H7 (cell line): Measurements from ENCODE around the gene LAS1L. TPM values are rescaled to one million over a fixed set of nuclear protein-coding genes. Genes with fewer than 3 reads are reported as not detected.
A peak's percentile ranks its signal among the peaks of the same experiment; 100 is the strongest.
"Not testable (repeated sequence)": the region's sequence is repeated elsewhere in the genome, so short reads cannot be mapped to it uniquely, and the experiment has no call there.

Experiments
- DNase-seq: peaks from one replicate; pipeline ENCODE4 v3.0.0; 2012
- H3K27me3 ChIP-seq: 2 replicates; pipeline ENCODE4 v1.6.0; 2011; ENCODE audit warnings: mild to moderate bottlenecking, low read length; ENCODE audit not compliant: control insufficient read depth, insufficient read depth
- H3K36me3 ChIP-seq: replicated peaks from 2 replicates; pipeline ENCODE4 v1.5.1; 2011; ENCODE audit warnings: low read length; ENCODE audit not compliant: control insufficient read depth, insufficient read depth
- H3K4me3 ChIP-seq: 2 replicates; pipeline ENCODE4 v1.5.1; 2011; ENCODE audit warnings: low read depth, mild to moderate bottlenecking, control low read depth, low read length, moderate library complexity; ENCODE audit not compliant: insufficient read depth
- total RNA-seq: library from RNA; depleted of rRNA; stranded (reverse); fragments of >200 nt; shearing (Covaris generic); gene quantifications from 2 replicates; pipeline ENCODE4 v1.2.3, GENCODE V29; 2014

Gene LAS1L
- total RNA-seq, 1 experiment from 2014 or later: 57.4 TPM

GRCh38 chrX:65532016-65532415, 2.6 kb downstream of the LAS1L start:
- Histone ChIP-seq H3K27me3 (no peaks in the 10 kb centered on the region), H3K4me3 (no peak overlapping the region)

GRCh38 chrX:65528705-65529340, 5.8 kb downstream of the LAS1L start:
- H3K4me3 ChIP-seq: no peak overlapping the region
- peak; percentile 82 for DNase-seq
- peaks cover 18% of the 10 kb centered on the region for H3K36me3 ChIP-seq
- H3K27me3 ChIP-seq: no peaks in the 10 kb centered on the region

More at GRCh38 chrX:65532016-65532415, 2.6 kb downstream of the LAS1L start:
- H3K36me3 ChIP-seq: peaks cover 8% of the 10 kb centered on the region; the same call in 1 of the 2 replicates
- DNase-seq: no peak

- H3K27me3 ChIP-seq: no peaks in the 10 kb centered on the region
- no peak for DNase-seq
- H3K4me3 ChIP-seq: no peak overlapping the region
- peaks cover 18% of the 10 kb centered on the region for H3K36me3 ChIP-seq
These were observed 6.3 kb downstream of the LAS1L start for GRCh38 chrX:65528293-65528692.

- no peak overlapping the region for H3K4me3 ChIP-seq
- H3K27me3 ChIP-seq: no peaks in the 10 kb centered on the region
- DNase-seq: no peak
- peaks cover 41% of the 10 kb centered on the region for H3K36me3 ChIP-seq
These were observed 10.4 kb downstream of the LAS1L start for GRCh38 chrX:65524139-65524538.

GRCh38 chrX:65522739-65523372, 11.7 kb downstream of the LAS1L start:
- no peaks in the 10 kb centered on the region for H3K27me3 ChIP-seq
- no peak for DNase-seq
- H3K36me3 ChIP-seq: peaks cover 37% of the 10 kb centered on the region
- no peak overlapping the region for H3K4me3 ChIP-seq

GRCh38 chrX:65519530-65519929, 15.1 kb downstream of the LAS1L start:
- H3K36me3 ChIP-seq: peaks cover 33% of the 10 kb centered on the region
- not testable (repeated sequence) for DNase-seq, H3K27me3 ChIP-seq, H3K4me3 ChIP-seq

GRCh38 chrX:65518980-65519379, 15.6 kb downstream of the LAS1L start:
- not testable (repeated sequence) for H3K4me3 ChIP-seq, H3K27me3 ChIP-seq, DNase-seq
- peaks cover 32% of the 10 kb centered on the region for H3K36me3 ChIP-seq

GRCh38 chrX:65517923-65518322, 16.7 kb downstream of the LAS1L start:
- Histone ChIP-seq H3K36me3 (peaks cover 28% of the 10 kb centered on the region), H3K4me3 (no peak overlapping the region), H3K27me3 (no peaks in the 10 kb centered on the region)
- no peak for DNase-seq

GRCh38 chrX:65516756-65517155, 17.8 kb downstream of the LAS1L start:
- Histone ChIP-seq H3K4me3 (no peak overlapping the region), H3K36me3 (peaks cover 21% of the 10 kb centered on the region), H3K27me3 (no peaks in the 10 kb centered on the region)
- DNase-seq: no peak

- no peak overlapping the region for H3K4me3 ChIP-seq
- no peaks in the 10 kb centered on the region for H3K27me3 ChIP-seq
- H3K36me3 ChIP-seq: peaks cover 11% of the 10 kb centered on the region
- no peak for DNase-seq
These were observed 21.0 kb downstream of the LAS1L start for GRCh38 chrX:65513610-65514009.

- no peak for DNase-seq
- H3K36me3 ChIP-seq: peaks cover 6% of the 10 kb centered on the region
- H3K27me3 ChIP-seq: no peaks in the 10 kb centered on the region
- no peak overlapping the region for H3K4me3 ChIP-seq
These were observed 25.2 kb downstream of the LAS1L start for GRCh38 chrX:65509400-65509799.

GRCh38 chrX:65508851-65509250, 25.7 kb downstream of the LAS1L start:
- Histone ChIP-seq H3K4me3 (no peak overlapping the region), H3K27me3 (no peaks in the 10 kb centered on the region), H3K36me3 (peaks cover 5% of the 10 kb centered on the region)
- DNase-seq: no peak

GRCh38 chrX:65502618-65503017, 32.0 kb downstream of the LAS1L start:
- DNase-seq: no peak

GRCh38 chrX:65493431-65493830, 41.2 kb downstream of the LAS1L start:
- DNase-seq: no peak
- Histone ChIP-seq H3K4me3 (no peak overlapping the region), H3K27me3 (no peaks in the 10 kb centered on the region), H3K36me3 (no peaks in the 10 kb centered on the region)

More at GRCh38 chrX:65502618-65503017, 32.0 kb downstream of the LAS1L start:
- H3K27me3 ChIP-seq: no peaks in the 10 kb centered on the region
- no peaks in the 10 kb centered on the region for H3K36me3 ChIP-seq
- H3K4me3 ChIP-seq: no peak overlapping the region

GRCh38 chrX:65491620-65492019, 43.0 kb downstream of the LAS1L start:
- Histone ChIP-seq H3K27me3 (no peaks in the 10 kb centered on the region), H3K36me3 (no peaks in the 10 kb centered on the region), H3K4me3 (no peak overlapping the region)
- no peak for DNase-seq
